Muscle layer of colon (tissue), 2 donors: ENCODE data around the gene WDR44.
"Not testable (repeated sequence)": the region's sequence is repeated elsewhere in the genome, so short reads cannot be mapped to it uniquely, and the experiment has no call there.

Experiments
- H3K27ac ChIP-seq: one replicate; pipeline ENCODE4 v1.7.0; 2013; ENCODE audit warnings: low read depth, mild to moderate bottlenecking, low read length, moderate library complexity
- H3K27me3 ChIP-seq, 2 donors: one replicate each; pipeline ENCODE4 v1.7.0; 2013; ENCODE audit warnings: low read length in 2 of 2, mild to moderate bottlenecking in 2 of 2; ENCODE audit not compliant: insufficient read depth in 2 of 2, control insufficient read depth in 1 of 2
- H3K36me3 ChIP-seq: one replicate; pipeline ENCODE4 v1.7.0; 2013; ENCODE audit warnings: mild to moderate bottlenecking, low read length; ENCODE audit not compliant: insufficient read depth
- H3K4me1 ChIP-seq: one replicate; pipeline ENCODE4 v1.7.0; 2013; ENCODE audit warnings: mild to moderate bottlenecking, low read length; ENCODE audit not compliant: insufficient read depth
- H3K4me3 ChIP-seq, 2 donors: one replicate each; pipeline ENCODE4 v1.7.0; 2013; ENCODE audit warnings: low read length in 2 of 2, low read depth in 1 of 2, mild to moderate bottlenecking in 1 of 2, moderate library complexity in 1 of 2
- H3K9ac ChIP-seq: one replicate; pipeline ENCODE4 v1.7.0; 2013; ENCODE audit warnings: low read length
- H3K9me3 ChIP-seq: one replicate; pipeline ENCODE4 v1.7.0; 2013; ENCODE audit warnings: mild to moderate bottlenecking, low read length
- donor health status: abdominal sarcoma.
- donor health status: Adenocarcinoma of cecum.

Gene WDR44

GRCh38 chrX:118486693-118487092 lies 140.8 kb downstream of the WDR44 start:
- not testable (repeated sequence) for H3K9me3 ChIP-seq, H3K4me1 ChIP-seq, H3K9ac ChIP-seq, H3K4me3 ChIP-seq, H3K27ac ChIP-seq, H3K36me3 ChIP-seq, H3K27me3 ChIP-seq

GRCh38 chrX:118493016-118493415 lies 147.1 kb downstream of the WDR44 start:
- H3K9me3 ChIP-seq = no peaks in the 10 kb centered on the region
- no peak overlapping the region for H3K4me3 ChIP-seq
- peaks cover 0 to 7% of the 10 kb centered on the region in 2 donors for H3K27me3 ChIP-seq
- H3K27ac ChIP-seq = no peak overlapping the region
- H3K36me3 ChIP-seq = no peaks in the 10 kb centered on the region
- H3K9ac ChIP-seq = no peak overlapping the region
- peaks cover 4% of the 10 kb centered on the region for H3K4me1 ChIP-seq

GRCh38 chrX:118493653-118494297 lies 147.9 kb downstream of the WDR44 start:
- H3K27ac ChIP-seq = no peak overlapping the region
- no peaks in the 10 kb centered on the region for H3K9me3 ChIP-seq
- H3K4me3 ChIP-seq = no peak overlapping the region
- H3K4me1 ChIP-seq = peaks cover 4% of the 10 kb centered on the region
- H3K9ac ChIP-seq = no peak overlapping the region
- peaks cover 0 to 7% of the 10 kb centered on the region in 2 donors for H3K27me3 ChIP-seq
- H3K36me3 ChIP-seq = no peaks in the 10 kb centered on the region

GRCh38 chrX:118495061-118495921 lies 149.4 kb downstream of the WDR44 start, which contains the start of gene DOCK11:
Gene DOCK11 (plus strand): TSS chrX:118495815. CDS start chrX:118495972, 157 bp downstream.
- Histone ChIP-seq H3K27me3 (peaks cover 0 to 12% of the 10 kb centered on the region in 2 donors), H3K9ac (peak within 1 kb of the TSS; percentile 68), H3K36me3 (no peaks in the 10 kb centered on the region), H3K27ac (peak within 1 kb of the TSS; percentile 56), H3K4me3 (peak within 1 kb of the TSS; percentile 74 to 77), H3K9me3 (no peaks in the 10 kb centered on the region), H3K4me1 (peaks cover 4% of the 10 kb centered on the region)

GRCh38 chrX:118495958-118496762 lies 150.3 kb downstream of the WDR44 start:
- no peaks in the 10 kb centered on the region for H3K36me3 ChIP-seq

GRCh38 chrX:118496763-118497079 lies 150.8 kb downstream of the WDR44 start:
- Histone ChIP-seq H3K9ac (peak overlapping the region; percentile 68), H3K27me3 (peaks cover 0 to 12% of the 10 kb centered on the region in 2 donors), H3K36me3 (no peaks in the 10 kb centered on the region), H3K9me3 (no peaks in the 10 kb centered on the region), H3K4me1 (peaks cover 4% of the 10 kb centered on the region), H3K27ac (peak overlapping the region; percentile 56), H3K4me3 (peak overlapping the region; percentile 74 to 77)

More at GRCh38 chrX:118495958-118496762, 150.3 kb downstream of the WDR44 start:
- Histone ChIP-seq H3K4me3 (peak overlapping the region; percentile 74 to 77), H3K9me3 (no peaks in the 10 kb centered on the region), H3K27ac (peak overlapping the region; percentile 56), H3K27me3 (peaks cover 0 to 12% of the 10 kb centered on the region in 2 donors), H3K4me1 (peaks cover 4% of the 10 kb centered on the region), H3K9ac (peak overlapping the region; percentile 68)

- H3K4me3 ChIP-seq = peak overlapping the region in 1 of 2 donors; percentile 77
- H3K9me3 ChIP-seq = no peaks in the 10 kb centered on the region
- H3K36me3 ChIP-seq = no peaks in the 10 kb centered on the region
- no peak overlapping the region for H3K27ac ChIP-seq
- peaks cover 0 to 12% of the 10 kb centered on the region in 2 donors for H3K27me3 ChIP-seq
- H3K9ac ChIP-seq = peak overlapping the region; percentile 68
- H3K4me1 ChIP-seq = peaks cover 7% of the 10 kb centered on the region
These were observed 151.4 kb downstream of the WDR44 start for GRCh38 chrX:118497180-118497818.

GRCh38 chrX:118498351-118498750 lies 152.4 kb downstream of the WDR44 start:
- H3K4me3 ChIP-seq = no peak overlapping the region
- no peak overlapping the region for H3K27ac ChIP-seq
- H3K4me1 ChIP-seq = peaks cover 13% of the 10 kb centered on the region
- no peak overlapping the region for H3K9ac ChIP-seq
- no peaks in the 10 kb centered on the region for H3K36me3 ChIP-seq
- peaks cover 0 to 12% of the 10 kb centered on the region in 2 donors for H3K27me3 ChIP-seq
- no peaks in the 10 kb centered on the region for H3K9me3 ChIP-seq

GRCh38 chrX:118498755-118499154 lies 152.8 kb downstream of the WDR44 start:
- Histone ChIP-seq H3K36me3 (no peaks in the 10 kb centered on the region), H3K9me3 (no peaks in the 10 kb centered on the region), H3K27me3 (peaks cover 0 to 11% of the 10 kb centered on the region in 2 donors), H3K4me1 (peaks cover 16% of the 10 kb centered on the region), H3K9ac (no peak overlapping the region), H3K27ac (no peak overlapping the region), H3K4me3 (no peak overlapping the region)

GRCh38 chrX:118499295-118499694 lies 153.4 kb downstream of the WDR44 start:
- no peak overlapping the region for H3K4me3 ChIP-seq

More at GRCh38 chrX:118499295-118499694, 153.4 kb downstream of the WDR44 start:
- peaks cover 16% of the 10 kb centered on the region for H3K4me1 ChIP-seq
- H3K27ac ChIP-seq = no peak overlapping the region
- no peaks in the 10 kb centered on the region for H3K9me3 ChIP-seq
- no peak overlapping the region for H3K9ac ChIP-seq
- no peaks in the 10 kb centered on the region for H3K36me3 ChIP-seq
- peaks cover 0 to 5% of the 10 kb centered on the region in 2 donors for H3K27me3 ChIP-seq
